ENCODE results near the gene DOCK9. TPM values are rescaled to one million over a fixed set of nuclear protein-coding genes. Genes with fewer than 3 reads are reported as not detected.
A peak's percentile ranks its signal among the peaks of the same experiment; 100 is the strongest.

Gene DOCK9
- total RNA-seq, 1 donor from 2014 or later = 24.1 TPM

- peaks cover 26% of the 10 kb centered on the region for H3K4me1 Mint-ChIP-seq (ENCODE audit: unreplicated experiment)
- H3K36me3 Mint-ChIP-seq (ENCODE audit: unreplicated experiment) = peaks cover 6% of the 10 kb centered on the region
- no peak for DNase-seq (ENCODE audit: extremely low spot score, unreplicated experiment)
- H3K27ac Mint-ChIP-seq (ENCODE audit: unreplicated experiment) = no peak overlapping the region
- no peaks in the 10 kb centered on the region for H3K27me3 Mint-ChIP-seq (ENCODE audit: unreplicated experiment)
- TF ChIP-seq, protein P1, sequence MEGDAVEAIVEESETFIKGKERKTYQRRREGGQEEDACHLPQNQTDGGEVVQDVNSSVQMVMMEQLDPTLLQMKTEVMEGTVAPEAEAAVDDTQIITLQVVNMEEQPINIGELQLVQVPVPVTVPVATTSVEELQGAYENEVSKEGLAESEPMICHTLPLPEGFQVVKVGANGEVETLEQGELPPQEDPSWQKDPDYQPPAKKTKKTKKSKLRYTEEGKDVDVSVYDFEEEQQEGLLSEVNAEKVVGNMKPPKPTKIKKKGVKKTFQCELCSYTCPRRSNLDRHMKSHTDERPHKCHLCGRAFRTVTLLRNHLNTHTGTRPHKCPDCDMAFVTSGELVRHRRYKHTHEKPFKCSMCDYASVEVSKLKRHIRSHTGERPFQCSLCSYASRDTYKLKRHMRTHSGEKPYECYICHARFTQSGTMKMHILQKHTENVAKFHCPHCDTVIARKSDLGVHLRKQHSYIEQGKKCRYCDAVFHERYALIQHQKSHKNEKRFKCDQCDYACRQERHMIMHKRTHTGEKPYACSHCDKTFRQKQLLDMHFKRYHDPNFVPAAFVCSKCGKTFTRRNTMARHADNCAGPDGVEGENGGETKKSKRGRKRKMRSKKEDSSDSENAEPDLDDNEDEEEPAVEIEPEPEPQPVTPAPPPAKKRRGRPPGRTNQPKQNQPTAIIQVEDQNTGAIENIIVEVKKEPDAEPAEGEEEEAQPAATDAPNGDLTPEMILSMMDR (IDR thresholded peaks at IDR 0.05) = no peak
- H3K9me3 Mint-ChIP-seq (ENCODE audit: unreplicated experiment) = no peaks in the 10 kb centered on the region
- H3K4me3 Mint-ChIP-seq (ENCODE audit: unreplicated experiment) = no peak overlapping the region
These were observed 134.4 kb downstream of the DOCK9 start for GRCh38 chr13:98843482-98843877.

GRCh38 chr13:98842858-98843481, 134.9 kb downstream of the DOCK9 start:
- Mint-ChIP-seq H3K36me3 (ENCODE audit: unreplicated experiment) (peaks cover 5% of the 10 kb centered on the region), H3K27ac (ENCODE audit: unreplicated experiment) (no peak overlapping the region), H3K4me3 (ENCODE audit: unreplicated experiment) (no peak overlapping the region), H3K9me3 (ENCODE audit: unreplicated experiment) (no peaks in the 10 kb centered on the region), H3K27me3 (ENCODE audit: unreplicated experiment) (no peaks in the 10 kb centered on the region), H3K4me1 (ENCODE audit: unreplicated experiment) (peaks cover 26% of the 10 kb centered on the region)
- TF ChIP-seq, protein P1 (IDR thresholded peaks at IDR 0.05) = peak; percentile 88
- DNase-seq (ENCODE audit: extremely low spot score, unreplicated experiment) = peak; percentile 90

DNA sequence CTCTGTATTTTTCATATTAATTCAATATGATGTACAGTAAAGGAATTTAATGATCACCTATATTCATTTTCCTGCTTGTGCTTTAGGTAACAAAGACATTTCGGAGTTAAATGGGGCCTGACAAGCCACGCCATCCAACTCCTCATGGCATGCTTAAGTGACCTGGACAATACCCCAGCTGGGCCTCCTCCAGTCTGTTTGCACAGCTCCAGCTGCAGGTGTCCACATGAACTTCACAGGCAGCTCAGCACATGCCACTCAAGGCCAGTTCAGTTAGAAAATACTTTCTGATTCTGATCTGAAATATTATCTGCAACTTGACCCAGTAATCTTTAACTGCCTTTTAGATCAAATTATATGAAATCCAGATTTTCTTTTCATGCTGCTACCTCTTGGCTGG, 135.8 kb downstream of the DOCK9 start:
- no peaks in the 10 kb centered on the region for H3K9me3 Mint-ChIP-seq (ENCODE audit: unreplicated experiment)
- TF ChIP-seq, protein P1 (IDR thresholded peaks at IDR 0.05) = no peak
- H3K36me3 Mint-ChIP-seq (ENCODE audit: unreplicated experiment) = no peaks in the 10 kb centered on the region
- no peak overlapping the region for H3K4me3 Mint-ChIP-seq (ENCODE audit: unreplicated experiment)
- H3K4me1 Mint-ChIP-seq (ENCODE audit: unreplicated experiment) = peaks cover 26% of the 10 kb centered on the region
- no peak overlapping the region for H3K27ac Mint-ChIP-seq (ENCODE audit: unreplicated experiment)
- no peaks in the 10 kb centered on the region for H3K27me3 Mint-ChIP-seq (ENCODE audit: unreplicated experiment)
- no peak for DNase-seq (ENCODE audit: extremely low spot score, unreplicated experiment)

- Mint-ChIP-seq H3K9me3 (ENCODE audit: unreplicated experiment) (no peaks in the 10 kb centered on the region), H3K4me3 (ENCODE audit: unreplicated experiment) (no peak overlapping the region), H3K27ac (ENCODE audit: unreplicated experiment) (peak overlapping the region; percentile 53), H3K36me3 (ENCODE audit: unreplicated experiment) (no peaks in the 10 kb centered on the region), H3K4me1 (ENCODE audit: unreplicated experiment) (peaks cover 27% of the 10 kb centered on the region), H3K27me3 (ENCODE audit: unreplicated experiment) (no peaks in the 10 kb centered on the region)
- TF ChIP-seq, protein P1 (IDR thresholded peaks at IDR 0.05) = peak; percentile 91
- DNase-seq (ENCODE audit: extremely low spot score, unreplicated experiment) = no peak
These were observed 137.8 kb downstream of the DOCK9 start for GRCh38 chr13:98839856-98840769.

DNA sequence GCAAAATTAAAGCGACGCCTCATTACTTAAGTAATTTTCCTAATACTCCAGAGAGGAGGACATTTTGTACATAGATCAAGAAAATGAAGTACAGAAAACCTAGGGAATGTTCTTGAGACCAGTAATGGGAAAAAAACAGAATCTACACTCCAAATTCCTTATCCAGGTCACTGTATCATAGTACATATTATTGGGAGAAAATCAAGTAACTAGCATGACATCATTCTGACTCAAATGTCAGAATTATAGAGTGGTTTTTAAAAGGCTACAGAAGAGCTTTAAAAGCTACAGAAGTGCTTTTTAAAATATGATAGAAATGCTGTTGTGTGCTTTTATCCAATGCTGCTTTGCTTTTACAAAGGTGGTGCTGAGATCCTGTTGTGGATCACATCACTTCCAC, 139.1 kb downstream of the DOCK9 start:
- peaks cover 32% of the 10 kb centered on the region for H3K4me1 Mint-ChIP-seq (ENCODE audit: unreplicated experiment)
- no peaks in the 10 kb centered on the region for H3K9me3 Mint-ChIP-seq (ENCODE audit: unreplicated experiment)
- TF ChIP-seq, protein P1 (IDR thresholded peaks at IDR 0.05) = no peak
- no peaks in the 10 kb centered on the region for H3K27me3 Mint-ChIP-seq (ENCODE audit: unreplicated experiment)
- no peaks in the 10 kb centered on the region for H3K36me3 Mint-ChIP-seq (ENCODE audit: unreplicated experiment)
- DNase-seq (ENCODE audit: extremely low spot score, unreplicated experiment) = no peak
- H3K4me3 Mint-ChIP-seq (ENCODE audit: unreplicated experiment) = no peak overlapping the region
- no peak overlapping the region for H3K27ac Mint-ChIP-seq (ENCODE audit: unreplicated experiment)
